HFF-Myc (cell line): ENCODE data around the gene CCDC3.

ENCODE experiments used
- DNase-seq: peaks from one replicate; pipeline ENCODE4 v3.0.0-alpha.2; 2011; ENCODE audit warnings: low read depth; ENCODE audit errors: extremely low read depth
- H3K4me3 ChIP-seq: replicated peaks from 2 replicates; pipeline ENCODE4 v1.5.1; 2011; ENCODE audit warnings: low read depth, mild to moderate bottlenecking, control low read depth, low read length
- TF ChIP-seq, protein P1 (sequence below): IDR thresholded peaks from 2 replicates; pipeline ENCODE4 v1.5.1; 2012; ENCODE audit warnings: mild to moderate bottlenecking, low read depth, low read length, control low read depth; ENCODE audit errors: missing control alignments

The CCDC3 gene

DNA sequence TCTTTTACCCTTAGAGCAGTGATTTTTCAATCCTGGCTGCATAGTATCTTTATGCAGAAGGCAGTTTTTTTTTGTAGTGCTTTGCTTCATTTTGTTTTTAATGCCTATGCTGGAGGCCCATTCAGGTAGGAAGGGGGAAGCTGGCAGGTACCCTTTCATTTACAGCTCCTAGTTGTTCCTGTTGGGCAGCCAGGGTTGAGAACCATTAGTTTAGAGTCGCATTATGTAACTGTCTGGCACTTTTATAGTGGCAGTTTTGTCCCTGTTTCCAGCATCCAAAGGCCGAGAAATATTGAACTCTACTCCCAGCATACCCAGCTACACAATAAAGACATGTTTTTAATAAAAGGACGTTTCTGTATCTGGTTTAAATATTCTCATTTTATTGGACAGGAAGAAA lies 110.6 kb downstream of the CCDC3 start:
- no peak overlapping the region for H3K4me3 ChIP-seq
- TF ChIP-seq, protein P1, sequence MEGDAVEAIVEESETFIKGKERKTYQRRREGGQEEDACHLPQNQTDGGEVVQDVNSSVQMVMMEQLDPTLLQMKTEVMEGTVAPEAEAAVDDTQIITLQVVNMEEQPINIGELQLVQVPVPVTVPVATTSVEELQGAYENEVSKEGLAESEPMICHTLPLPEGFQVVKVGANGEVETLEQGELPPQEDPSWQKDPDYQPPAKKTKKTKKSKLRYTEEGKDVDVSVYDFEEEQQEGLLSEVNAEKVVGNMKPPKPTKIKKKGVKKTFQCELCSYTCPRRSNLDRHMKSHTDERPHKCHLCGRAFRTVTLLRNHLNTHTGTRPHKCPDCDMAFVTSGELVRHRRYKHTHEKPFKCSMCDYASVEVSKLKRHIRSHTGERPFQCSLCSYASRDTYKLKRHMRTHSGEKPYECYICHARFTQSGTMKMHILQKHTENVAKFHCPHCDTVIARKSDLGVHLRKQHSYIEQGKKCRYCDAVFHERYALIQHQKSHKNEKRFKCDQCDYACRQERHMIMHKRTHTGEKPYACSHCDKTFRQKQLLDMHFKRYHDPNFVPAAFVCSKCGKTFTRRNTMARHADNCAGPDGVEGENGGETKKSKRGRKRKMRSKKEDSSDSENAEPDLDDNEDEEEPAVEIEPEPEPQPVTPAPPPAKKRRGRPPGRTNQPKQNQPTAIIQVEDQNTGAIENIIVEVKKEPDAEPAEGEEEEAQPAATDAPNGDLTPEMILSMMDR, result no peak
- DNase-seq, result no peak

DNA sequence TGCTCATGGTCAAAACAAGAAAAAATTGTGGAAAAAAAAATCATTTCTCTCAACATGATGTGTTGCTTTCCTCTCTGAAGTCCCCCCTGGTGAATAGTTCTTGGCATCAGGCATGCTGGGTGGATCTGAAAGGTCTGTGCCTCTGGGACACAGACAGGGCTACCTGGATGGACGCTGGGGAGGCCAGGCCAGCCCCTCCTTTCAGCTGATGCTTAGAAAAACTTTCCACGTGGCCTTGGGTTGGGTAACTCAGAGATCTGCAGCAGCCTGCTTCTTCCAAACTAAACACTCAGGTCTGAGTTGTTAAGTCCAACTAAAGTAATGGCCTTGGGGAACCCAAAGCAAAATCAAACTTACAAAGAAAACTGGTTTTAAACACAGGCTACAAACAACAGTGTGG lies 113.0 kb downstream of the CCDC3 start:
- no peak for DNase-seq
- TF ChIP-seq, protein P1, result no peak

DNA sequence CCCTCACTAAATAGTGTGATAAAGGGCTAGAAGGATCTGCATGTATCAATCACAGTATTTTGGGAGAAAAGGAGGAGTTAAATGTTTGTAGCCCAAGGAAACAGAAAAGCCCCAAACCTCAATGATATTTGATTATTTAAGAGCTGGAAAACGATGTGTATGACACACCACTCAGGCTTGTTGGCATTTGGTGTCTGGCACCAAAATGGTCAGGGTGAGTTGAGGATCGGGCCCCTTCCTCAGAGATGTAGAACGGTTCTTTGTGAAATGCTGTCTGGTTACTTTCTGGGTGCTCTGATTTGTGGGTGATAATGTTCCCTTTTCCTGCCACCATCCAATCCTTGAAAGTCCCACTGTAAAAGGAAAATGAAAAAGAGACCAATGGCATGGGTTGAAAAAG lies 113.7 kb downstream of the CCDC3 start:
- DNase-seq, result no peak
- no peak overlapping the region for H3K4me3 ChIP-seq
- TF ChIP-seq, protein P1, result no peak

More for the DNA sequence above, 113.0 kb downstream of the CCDC3 start:
- H3K4me3 ChIP-seq, result no peak overlapping the region

DNA sequence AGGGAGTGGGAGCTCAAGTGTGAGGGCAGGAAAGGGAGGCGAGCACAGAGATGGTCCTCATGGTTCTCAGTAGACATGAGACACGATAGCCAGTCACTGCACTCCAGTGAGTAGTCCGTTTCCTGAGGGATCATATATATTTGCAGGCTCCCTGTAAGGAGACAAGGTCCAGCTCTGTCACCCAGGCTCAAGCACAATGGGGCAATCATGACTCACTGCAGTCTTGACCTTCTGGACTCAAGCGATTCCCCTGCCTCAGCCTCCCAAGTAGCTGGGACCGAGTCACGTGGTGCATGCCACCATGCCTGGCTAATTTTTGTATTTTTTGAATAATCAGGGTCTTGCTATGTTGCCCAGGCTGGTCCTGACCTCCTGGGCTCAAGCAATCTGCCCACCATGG lies 116.7 kb downstream of the CCDC3 start:
- DNase-seq, result no peak
- TF ChIP-seq, protein P1, result no peak
- H3K4me3 ChIP-seq, result no peak overlapping the region

DNA sequence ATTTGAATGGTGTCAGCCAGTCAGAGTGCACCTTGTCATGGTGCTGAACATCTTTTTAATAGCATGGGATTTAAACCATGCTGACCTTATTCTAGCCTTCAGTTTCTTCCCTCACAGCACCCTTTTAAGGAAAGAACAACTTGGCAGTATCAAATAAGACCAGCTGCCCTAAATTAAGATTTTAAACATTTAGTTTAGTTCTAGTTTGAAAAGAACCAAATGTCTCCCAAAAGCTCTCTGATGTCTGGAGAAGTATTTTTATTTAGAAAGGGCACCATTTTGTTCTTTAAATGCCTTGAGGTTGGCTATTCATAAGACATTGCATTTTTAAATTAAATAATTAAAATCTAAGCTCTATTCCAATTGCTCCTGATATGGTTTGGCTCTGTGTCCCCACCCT lies 121.1 kb downstream of the CCDC3 start:
- no peak for DNase-seq
- H3K4me3 ChIP-seq, result no peak overlapping the region
- TF ChIP-seq, protein P1, result no peak

DNA sequence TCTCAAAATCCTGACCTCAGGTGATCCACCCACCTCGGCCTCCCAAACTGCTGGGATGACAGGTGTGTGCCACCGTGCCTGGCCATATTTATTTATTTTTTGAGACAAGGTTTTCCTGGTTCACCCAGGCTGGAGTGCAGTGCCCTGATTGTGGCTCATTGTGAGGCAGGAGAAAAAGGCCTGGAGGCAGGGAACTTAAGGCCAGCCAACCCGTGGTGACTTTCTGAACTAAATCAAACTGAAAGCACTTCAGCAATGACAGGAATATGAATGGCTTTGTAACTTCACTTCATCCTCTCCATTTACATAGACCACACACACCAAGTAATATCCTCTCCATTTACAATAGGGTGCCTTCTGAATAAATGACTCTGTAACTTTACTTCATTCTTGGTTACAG lies 124.4 kb downstream of the CCDC3 start:
- DNase-seq, result no peak
- H3K4me3 ChIP-seq, result no peak overlapping the region
- TF ChIP-seq, protein P1, result no peak

DNA sequence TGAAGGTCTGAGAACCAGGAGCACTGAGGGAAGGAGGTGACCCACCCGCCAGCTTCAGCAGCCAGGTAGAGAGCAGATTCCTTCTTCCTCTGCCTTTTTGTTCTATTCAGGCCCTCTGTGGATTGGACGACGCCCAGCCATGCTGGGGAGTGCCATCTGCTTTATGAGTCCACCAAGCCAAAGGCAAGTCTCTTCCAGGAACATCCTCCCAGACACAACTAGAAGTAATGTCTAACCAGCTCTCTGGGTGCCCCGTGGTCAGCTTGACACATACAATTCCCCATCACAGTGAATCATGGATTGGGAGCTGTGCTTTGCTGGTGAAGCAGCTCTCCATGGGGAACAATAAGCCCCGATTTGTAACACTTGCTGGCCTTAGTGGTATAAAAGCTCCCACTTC lies 125.2 kb downstream of the CCDC3 start:
- DNase-seq, result no peak
- TF ChIP-seq, protein P1, result no peak
- no peak overlapping the region for H3K4me3 ChIP-seq
